Kidney capillary endothelial cell (primary cell): ENCODE measurements around the gene SRRM2.

ENCODE experiments used
- DNase-seq: peaks from one replicate; pipeline ENCODE4 v3.0.0-alpha.2; 2018; ENCODE audit warnings: low spot score

SRRM2 gene

GRCh38 chr16:2752035-2752849, at the start of gene SRRM2:
SRRM2 (plus strand) TSS chr16:2752638; CDS start chr16:2756365, 3,727 bp downstream.
- peak; percentile 95 for DNase-seq

- DNase-seq = no peak
Measured at GRCh38 chr16:2702871-2703745, 49.3 kb upstream of the SRRM2 start.

GRCh38 chr16:2704166-2704982, 48.1 kb upstream of the SRRM2 start:
- DNase-seq = no peak

DNA sequence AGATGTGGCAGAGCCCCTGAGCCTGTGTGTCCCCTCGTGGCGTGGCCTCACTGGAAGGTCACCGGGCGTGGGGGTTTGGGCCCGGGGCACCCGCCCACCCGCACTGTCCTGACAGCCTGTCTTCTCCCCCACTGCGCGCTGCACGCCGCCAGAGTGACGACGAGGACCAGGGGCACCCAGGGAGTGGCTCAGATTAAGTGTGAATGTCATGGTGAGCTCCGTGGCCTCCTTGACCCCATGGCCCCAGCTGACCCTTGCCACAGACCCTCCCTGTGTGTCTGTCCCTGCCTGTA, 47.5 kb upstream of the SRRM2 start:
- no peak for DNase-seq

DNA sequence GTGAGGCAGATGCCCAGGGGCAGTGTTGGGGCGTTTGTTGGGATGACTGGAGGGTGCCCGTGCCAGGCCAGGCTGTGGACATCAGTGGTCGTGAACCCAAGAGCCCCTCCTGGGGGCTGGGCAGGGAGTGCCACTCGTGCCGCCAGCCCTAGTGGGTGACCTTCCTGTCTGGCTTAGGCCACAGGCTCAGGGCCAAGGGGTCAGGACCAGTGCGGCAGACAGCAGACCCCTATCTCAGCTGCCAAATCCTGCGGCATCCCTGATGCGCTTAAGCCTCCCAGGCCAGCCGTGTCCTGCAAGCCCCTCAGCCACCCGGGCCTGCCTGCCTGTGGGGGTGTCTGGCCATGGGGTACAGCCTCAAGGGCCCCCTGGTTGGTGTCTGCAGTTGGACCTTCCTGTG, 47.1 kb upstream of the SRRM2 start:
- no peak for DNase-seq

DNA sequence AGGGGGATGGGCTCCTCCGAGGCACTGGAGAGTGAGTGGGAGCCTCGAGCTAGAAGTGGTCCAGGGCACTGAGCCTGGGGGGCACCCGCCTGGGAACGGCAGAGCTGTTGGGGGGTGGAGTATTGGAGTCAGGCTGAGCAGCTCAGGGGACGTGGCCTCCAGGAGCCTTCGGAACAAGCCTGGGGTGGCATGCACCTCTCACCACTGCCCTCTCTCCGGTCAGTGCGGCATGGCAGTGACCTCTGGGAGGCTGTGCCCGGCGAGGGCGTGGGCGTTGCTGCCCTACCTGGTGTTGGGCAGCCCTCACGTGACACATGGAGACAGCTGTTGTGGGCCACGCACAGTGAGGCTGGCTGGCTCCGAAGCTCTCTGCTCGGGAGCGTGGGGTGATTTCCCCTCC, 46.4 kb upstream of the SRRM2 start:
- DNase-seq = no peak

DNA sequence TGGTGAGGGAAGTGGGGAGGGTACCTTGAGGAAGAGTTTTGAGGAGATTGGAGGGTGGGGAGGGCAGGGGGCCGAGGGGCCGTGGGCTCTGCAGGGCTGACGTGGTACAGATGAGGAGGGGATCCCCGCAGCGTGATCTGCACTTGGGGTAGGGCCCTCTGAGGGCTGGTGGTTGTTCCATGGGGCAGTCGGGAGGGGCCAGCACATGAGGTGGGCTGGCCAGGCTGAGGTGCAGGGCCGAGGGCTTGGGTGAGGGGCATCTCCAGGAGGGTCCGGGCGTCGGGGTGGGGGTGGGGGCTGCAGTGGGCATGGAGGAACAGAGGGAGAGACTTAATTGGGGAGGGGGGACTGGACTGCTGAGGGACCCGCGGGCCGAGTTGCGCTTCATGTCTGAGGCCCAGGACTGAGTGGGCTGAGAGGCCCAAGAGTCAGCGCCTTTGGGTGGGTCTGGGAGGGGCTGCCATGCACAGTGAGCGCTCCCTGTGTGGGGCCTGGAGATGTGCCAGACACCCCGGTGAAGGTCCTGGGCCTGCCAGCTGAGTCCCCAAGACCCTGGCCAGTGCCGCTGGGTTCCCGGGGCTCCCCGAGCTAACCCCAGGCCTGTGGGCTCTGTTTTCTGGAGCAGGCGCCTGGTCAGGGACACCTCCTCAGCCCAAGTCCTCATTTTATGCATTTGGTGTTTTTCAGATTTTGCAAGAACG, 45.7 kb upstream of the SRRM2 start:
- DNase-seq = no peak

- no peak for DNase-seq
Measured at GRCh38 chr16:2707368-2708289, 44.8 kb upstream of the SRRM2 start.

DNA sequence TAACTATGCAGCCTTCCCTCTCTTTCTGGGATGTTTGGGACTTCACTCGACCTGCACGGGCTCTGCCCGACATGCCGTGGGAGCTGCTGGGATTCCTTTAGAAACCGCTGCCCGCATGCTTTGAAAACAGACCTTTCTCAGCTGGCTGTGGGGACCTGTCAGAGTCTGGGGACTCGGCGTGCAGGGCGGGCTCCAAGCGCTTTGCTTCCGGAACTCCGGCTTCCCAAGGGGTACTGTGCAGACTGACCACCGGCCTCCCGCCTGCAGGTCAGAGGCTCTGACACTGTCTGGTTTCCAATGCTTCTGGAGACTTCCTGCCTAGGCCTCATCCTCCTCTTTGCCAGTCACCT, 44.2 kb upstream of the SRRM2 start:
- DNase-seq = no peak

DNA sequence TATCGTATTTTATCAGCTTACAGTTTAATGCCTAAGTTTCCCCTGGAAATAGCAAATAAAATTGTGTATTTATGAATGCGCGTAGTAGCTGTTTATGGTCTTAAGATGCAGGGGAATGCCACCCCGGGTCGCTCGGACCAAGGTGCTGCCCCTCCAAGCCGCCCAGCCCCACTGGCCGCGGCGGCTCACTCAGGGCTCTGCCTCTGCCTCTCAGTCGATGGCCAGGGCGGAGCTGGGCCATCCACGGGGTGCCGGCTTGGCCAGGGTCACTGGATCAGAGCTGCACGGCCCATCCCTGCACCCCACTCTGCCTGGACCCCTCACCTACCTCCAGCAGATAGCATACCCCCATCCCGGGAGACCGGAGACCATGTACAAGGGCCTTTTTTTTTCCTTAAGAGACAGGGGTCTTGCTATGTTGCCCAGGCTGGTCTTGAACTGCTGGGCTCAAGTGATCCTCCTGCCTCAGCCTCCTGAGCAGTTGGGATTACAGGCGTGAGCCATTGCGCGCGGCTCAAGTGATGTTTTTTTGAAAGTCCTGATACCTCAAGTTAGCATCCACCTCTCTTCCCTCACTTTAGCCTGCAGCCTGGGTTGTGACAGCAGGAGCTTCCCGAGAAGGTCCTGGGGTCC, 43.4 kb upstream of the SRRM2 start:
- DNase-seq = no peak

- no peak for DNase-seq
Measured at GRCh38 chr16:2709588-2709984, 42.9 kb upstream of the SRRM2 start.

GRCh38 chr16:2710021-2710710, 42.3 kb upstream of the SRRM2 start:
- DNase-seq = no peak

DNA sequence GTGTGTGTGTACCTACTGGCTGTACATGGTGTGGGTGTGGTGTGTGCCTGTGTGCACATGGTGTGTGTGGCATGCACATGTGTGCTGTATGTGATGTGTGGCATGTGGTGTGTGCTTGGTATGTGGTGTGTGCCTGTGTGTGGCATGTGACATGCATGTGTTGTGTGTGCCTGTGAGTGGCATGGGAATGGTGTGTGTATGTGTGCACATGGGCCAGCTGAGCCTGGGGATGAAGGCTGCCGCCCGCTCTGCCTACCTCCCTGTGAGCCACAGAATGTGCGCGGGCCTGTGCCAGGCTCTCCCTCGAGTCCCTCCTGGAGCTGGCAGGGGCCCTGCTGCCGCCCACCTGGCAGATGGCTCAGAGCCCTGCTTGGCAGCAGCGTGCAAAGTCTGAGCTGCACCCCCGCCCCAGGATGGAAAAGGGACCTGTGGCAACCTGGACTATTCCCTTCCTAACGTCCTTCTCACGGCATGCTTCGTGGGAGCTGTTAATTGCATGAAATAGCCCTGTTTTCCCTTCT, 41.7 kb upstream of the SRRM2 start:
- DNase-seq = no peak

GRCh38 chr16:2711370-2712062, 40.9 kb upstream of the SRRM2 start:
- no peak for DNase-seq

- DNase-seq = no peak
Measured at GRCh38 chr16:2712063-2712441, 40.4 kb upstream of the SRRM2 start.

- DNase-seq = no peak
Measured at GRCh38 chr16:2712546-2712945, 39.9 kb upstream of the SRRM2 start.

DNA sequence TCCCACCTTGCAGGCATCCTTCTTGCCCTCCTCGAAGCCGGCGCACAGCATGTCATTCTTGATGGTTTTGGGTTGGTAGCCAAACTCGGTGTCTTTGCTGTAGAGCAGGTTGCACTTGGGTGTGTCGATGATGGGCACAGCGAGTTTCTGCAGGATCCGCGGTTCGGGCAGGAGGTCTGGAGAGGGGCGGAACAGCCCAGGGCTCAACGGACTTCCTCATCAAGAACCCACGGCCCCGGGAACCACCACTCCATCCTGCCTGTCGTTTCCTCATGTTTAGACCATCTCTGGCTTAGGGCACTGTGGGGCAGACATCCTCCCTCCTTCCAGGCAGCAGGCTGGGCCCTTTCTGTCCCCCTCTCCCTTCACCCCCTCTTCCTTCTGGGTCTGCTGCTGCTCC, 38.9 kb upstream of the SRRM2 start:
- DNase-seq = no peak

GRCh38 chr16:2713985-2714774, 38.3 kb upstream of the SRRM2 start:
- no peak for DNase-seq
